K562 (cell line): ENCODE results near the gene NEUROG1. TPM values are rescaled to one million over a fixed set of nuclear protein-coding genes. Genes with fewer than 3 reads are reported as not detected.

Experiments used
- BRD4 ChIP-seq: fragments of 200-600 bp; sonication (generic); IDR thresholded peaks from 2 replicates; pipeline ENCODE4 v1.6.1; 2017; ENCODE audit warnings: inconsistent platforms
- EP300 ChIP-seq: IDR thresholded peaks from 2 replicates; pipeline ENCODE4 v1.6.1; 2012; ENCODE audit warnings: low read length, improper control_type of control experiment
- ETV5 ChIP-seq: sonication (generic); formaldehyde crosslinking; IDR thresholded peaks from 2 replicates; pipeline ENCODE4 v1.4.0; 2020; ENCODE audit warnings: low read depth, mild to moderate bottlenecking, missing genetic modification reagents
- GATAD2A ChIP-seq: fragments of 450-650 bp; IDR thresholded peaks from 2 replicates; pipeline ENCODE4 v1.6.1; 2017
- HDAC1 ChIP-seq, 2 experiments: fragments of 450-650 bp; IDR thresholded peaks; 2 replicates each; pipeline ENCODE4 v1.6.1; 2016 to 2017; ENCODE audit warnings: inconsistent platforms in 1 of 2, mild to moderate bottlenecking in 1 of 2, moderate library complexity in 1 of 2
- HDAC3 ChIP-seq: fragments of 450-650 bp; IDR thresholded peaks from 2 replicates; pipeline ENCODE4 v1.6.1; 2018; ENCODE audit warnings: borderline replicate concordance, mild to moderate bottlenecking, moderate library complexity; ENCODE audit not compliant: partially characterized antibody
- KLF16 ChIP-seq: IDR thresholded peaks from 2 replicates; pipeline ENCODE4 v1.6.1; 2016; ENCODE audit warnings: antibody characterized with exemption
- MXI1 ChIP-seq: IDR thresholded peaks from 2 replicates; pipeline ENCODE4 v1.6.1; 2011; ENCODE audit warnings: low read depth, mild to moderate bottlenecking, improper control_type of control experiment, low read length
- OTX1 ChIP-seq: fragments of 450-650 bp; formaldehyde crosslinking; IDR thresholded peaks from 2 replicates; pipeline ENCODE4 v1.4.0; 2022; ENCODE audit warnings: mild to moderate bottlenecking
- PHF21A ChIP-seq: fragments of 450-650 bp; IDR thresholded peaks from 2 replicates; pipeline ENCODE4 v1.6.1; 2017; ENCODE audit warnings: low read depth, borderline replicate concordance
- RUNX1 ChIP-seq: sonication (generic); IDR thresholded peaks from 2 replicates; pipeline ENCODE4 v1.6.1; 2016; ENCODE audit warnings: antibody characterized with exemption, low read depth
- TAL1 ChIP-seq: fragments of 450-650 bp; IDR thresholded peaks from 2 replicates; pipeline ENCODE4 v1.6.1; 2016; ENCODE audit warnings: mild to moderate bottlenecking
- TEAD4 ChIP-seq, 2 experiments: sonication (generic) in 1 of 2; formaldehyde crosslinking in 1 of 2; IDR thresholded peaks; 2 replicates each; pipeline versions ENCODE4 v1.6.1 to v1.8.0; 2012 to 2022; ENCODE audit warnings: borderline replicate concordance in 1 of 2, inconsistent platforms in 1 of 2, low read length in 1 of 2, mild to moderate bottlenecking in 1 of 2, missing genetic modification reagents in 1 of 2
- YBX1 ChIP-seq: fragments of 450-650 bp; IDR thresholded peaks from 2 replicates; pipeline ENCODE4 v1.7.1; 2016; ENCODE audit warnings: mild to moderate bottlenecking
- ZKSCAN8 ChIP-seq: fragments of 200-800 bp; sonication (Bioruptor generic); IDR thresholded peaks from 2 replicates; pipeline ENCODE4 v1.6.1; 2016; ENCODE audit warnings: missing genetic modification characterization, missing compliant biosample characterization
- ZNF644 ChIP-seq: fragments of 200-800 bp; sonication (Bioruptor generic); IDR thresholded peaks from 2 replicates; pipeline ENCODE4 v1.6.1; 2016; ENCODE audit warnings: low read depth, missing genetic modification characterization, missing compliant biosample characterization
- ZNF717 ChIP-seq: fragments of 250-450 bp; sonication (Bioruptor Pico); IDR thresholded peaks from 2 replicates; pipeline ENCODE4 v1.5.0; 2021
- ZZZ3 ChIP-seq: fragments of 450-650 bp; IDR thresholded peaks from 2 replicates; pipeline ENCODE4 v1.6.1; 2016; ENCODE audit warnings: antibody characterized with exemption, mild to moderate bottlenecking, moderate library complexity
- polyA plus RNA-seq, 8 experiments: library from polyadenylated mRNA; depleted of rRNA in 4 of 8; stranded (reverse) in 5 of 8; unstranded in 3 of 8; fragments of >200 nt; fragmentation: Nextera tagmentation in 2 of 8; fragmentation: Illumina TruSeq in 1 of 8; extraction: Ambion mirVana in 2 of 8; extraction: Trizol in 1 of 8; gene quantifications; 2 replicates each; pipeline versions ENCODE4 v1.2.1 to v1.2.3, GENCODE V29; 2011 to 2014; ENCODE audit warnings: inconsistent platforms in 1 of 8, missing spikeins in 1 of 8
- total RNA-seq, 7 experiments: library from RNA; depleted of rRNA in 6 of 7; stranded (reverse); fragments of >200 nt in 6 of 7; fragmentation: Illumina TruSeq in 2 of 7; extraction: Trizol in 2 of 7; gene quantifications; 2 replicates each; pipeline versions ENCODE4 v1.2.1 to v1.2.3, GENCODE V29; 2011 to 2021; ENCODE audit warnings: low replicate concordance in 1 of 7
- TF ChIP-seq, protein P1 (sequence below): fragments of 250-450 bp; sonication (Bioruptor Pico); IDR thresholded peaks from 2 replicates; pipeline ENCODE4 v1.5.0; 2021; ENCODE audit warnings: mild to moderate bottlenecking, moderate library complexity
- TF ChIP-seq, protein P2 (sequence below): sonication (generic); formaldehyde crosslinking; IDR thresholded peaks from 2 replicates; pipeline ENCODE4 v1.9.0; 2022; ENCODE audit warnings: mild to moderate bottlenecking, missing genetic modification reagents
- TF ChIP-seq, protein P3 (sequence below), 3 experiments: IDR thresholded peaks in 2 of 3; conservative IDR thresholded peaks in 1 of 3; 2 replicates each; pipeline ENCODE4 v1.5.1; 2011 to 2012; ENCODE audit warnings: low read length in 3 of 3, mild to moderate bottlenecking in 3 of 3, control low read depth in 2 of 3, improper control_type of control experiment in 1 of 3, inconsistent platforms in 1 of 3, low read depth in 1 of 3, mixed read lengths in 1 of 3, moderate library complexity in 1 of 3; ENCODE audit not compliant: insufficient read depth in 2 of 3
- TF ChIP-seq, protein P4 (sequence below): sonication (generic); formaldehyde crosslinking; IDR thresholded peaks from 2 replicates; pipeline ENCODE4 v1.5.0; 2020; ENCODE audit warnings: missing genetic modification reagents

The NEUROG1 gene
- total and polyA plus RNA-seq, 9 of the 15 experiments (the other 6 are each of a cell fraction or from before 2014, with no cell fraction given): not detected

DNA sequence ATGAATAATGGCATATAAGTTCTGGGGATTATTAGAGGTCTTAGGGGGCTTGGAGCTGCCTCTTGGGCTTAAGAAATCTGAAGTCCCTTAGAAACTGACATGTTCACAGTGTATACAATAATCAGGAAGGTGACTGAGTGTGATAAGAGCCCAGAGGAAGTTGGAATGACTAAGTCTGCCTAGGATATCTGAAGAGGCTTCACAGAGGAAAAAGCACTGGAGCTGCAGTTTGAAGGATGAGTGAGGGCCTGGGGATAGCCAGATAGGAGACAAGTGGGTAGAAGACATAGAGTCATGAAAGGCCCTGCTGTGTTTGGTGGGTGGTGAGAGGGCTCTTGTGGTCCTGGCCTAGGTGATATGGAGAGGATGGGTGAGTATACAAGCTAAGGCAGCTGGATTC lies 8.8 kb downstream of the NEUROG1 start (continued):
- TF ChIP-seq HDAC3: no peak
- no peak for TF ChIP-seq HDAC1 (IDR thresholded peaks at IDR 0.05)
- no peak for TF ChIP-seq BRD4
- TF ChIP-seq ZNF644 (tag): no peak
- no peak for TF ChIP-seq ZZZ3
- TF ChIP-seq, protein P1, sequence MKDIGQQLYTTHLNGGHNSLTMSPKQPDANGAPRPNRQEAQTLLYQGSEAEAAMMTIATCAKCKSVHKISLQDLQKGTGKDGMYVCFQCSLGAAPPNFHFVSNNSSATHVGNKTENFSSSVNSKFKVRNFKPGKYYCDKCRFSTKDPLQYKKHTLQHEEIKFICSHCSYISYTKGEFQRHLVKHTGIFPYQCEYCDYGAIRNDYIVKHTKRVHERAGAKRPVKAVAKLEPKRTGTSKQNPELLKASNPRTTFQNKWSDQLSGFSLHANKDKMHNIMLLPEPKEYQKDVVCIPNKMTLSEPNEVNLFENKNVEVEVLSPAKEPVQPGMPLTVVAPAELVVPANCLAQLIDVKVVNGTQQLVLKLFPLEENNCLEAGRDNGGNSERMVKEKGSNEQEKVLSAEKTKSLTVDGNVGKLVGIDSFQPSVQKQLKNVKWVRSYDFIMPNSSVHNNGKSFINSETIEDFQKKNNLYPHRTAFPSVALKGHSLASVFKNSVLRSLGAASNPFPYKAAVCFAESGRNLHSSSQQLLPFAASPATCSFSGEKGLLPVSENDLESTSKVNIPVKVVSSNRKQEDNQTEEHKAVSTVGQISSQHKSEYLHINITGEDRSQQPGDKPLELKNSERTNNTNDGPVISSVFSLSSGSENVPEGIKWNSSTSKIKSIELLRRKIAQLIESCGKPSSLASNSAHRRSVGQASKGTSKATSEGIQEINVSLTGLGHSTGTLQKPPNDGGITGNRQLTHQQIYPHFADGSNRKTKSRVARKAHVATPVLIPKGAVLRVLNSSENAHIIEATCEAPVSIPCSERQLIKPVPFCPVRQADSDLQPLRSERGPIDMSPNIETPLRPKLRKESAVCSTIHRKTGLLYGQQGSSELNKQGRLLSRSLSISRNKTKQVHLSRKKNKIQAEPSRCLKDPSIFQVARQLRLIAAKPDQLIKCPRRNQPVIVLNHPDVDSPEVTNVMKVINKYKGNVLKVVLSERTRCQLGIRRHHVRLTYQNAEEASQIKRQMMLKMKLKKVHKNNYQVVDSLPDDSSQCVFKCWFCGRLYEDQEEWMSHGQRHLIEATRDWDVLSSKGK: no peak
- TF ChIP-seq PHF21A: no peak
- peak; percentile 81; the same call in 1 of the 2 replicates for TF ChIP-seq ZKSCAN8 (CRISPR knock-in tag)
- TF ChIP-seq GATAD2A: no peak
- TF ChIP-seq TAL1: peak; percentile 57
- TF ChIP-seq RUNX1: no peak
- peak; percentile 43; the same call in 1 of the 2 replicates for TF ChIP-seq KLF16
- TF ChIP-seq YBX1: no peak
- TF ChIP-seq, protein P2, sequence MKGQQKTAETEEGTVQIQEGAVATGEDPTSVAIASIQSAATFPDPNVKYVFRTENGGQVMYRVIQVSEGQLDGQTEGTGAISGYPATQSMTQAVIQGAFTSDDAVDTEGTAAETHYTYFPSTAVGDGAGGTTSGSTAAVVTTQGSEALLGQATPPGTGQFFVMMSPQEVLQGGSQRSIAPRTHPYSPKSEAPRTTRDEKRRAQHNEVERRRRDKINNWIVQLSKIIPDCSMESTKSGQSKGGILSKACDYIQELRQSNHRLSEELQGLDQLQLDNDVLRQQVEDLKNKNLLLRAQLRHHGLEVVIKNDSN (CRISPR knock-in tag): no peak
- TF ChIP-seq EP300: peak; percentile 52; the same call in 1 of the 2 replicates
- TF ChIP-seq OTX1 (CRISPR knock-in tag): no peak
- no peak for TF ChIP-seq ZNF717
- TF ChIP-seq ETV5 (CRISPR knock-in tag): 0 out of 2 replicates have a peak, but pooled peaks have one; percentile 46
- no peak for TF ChIP-seq MXI1
- TF ChIP-seq, protein P3, sequence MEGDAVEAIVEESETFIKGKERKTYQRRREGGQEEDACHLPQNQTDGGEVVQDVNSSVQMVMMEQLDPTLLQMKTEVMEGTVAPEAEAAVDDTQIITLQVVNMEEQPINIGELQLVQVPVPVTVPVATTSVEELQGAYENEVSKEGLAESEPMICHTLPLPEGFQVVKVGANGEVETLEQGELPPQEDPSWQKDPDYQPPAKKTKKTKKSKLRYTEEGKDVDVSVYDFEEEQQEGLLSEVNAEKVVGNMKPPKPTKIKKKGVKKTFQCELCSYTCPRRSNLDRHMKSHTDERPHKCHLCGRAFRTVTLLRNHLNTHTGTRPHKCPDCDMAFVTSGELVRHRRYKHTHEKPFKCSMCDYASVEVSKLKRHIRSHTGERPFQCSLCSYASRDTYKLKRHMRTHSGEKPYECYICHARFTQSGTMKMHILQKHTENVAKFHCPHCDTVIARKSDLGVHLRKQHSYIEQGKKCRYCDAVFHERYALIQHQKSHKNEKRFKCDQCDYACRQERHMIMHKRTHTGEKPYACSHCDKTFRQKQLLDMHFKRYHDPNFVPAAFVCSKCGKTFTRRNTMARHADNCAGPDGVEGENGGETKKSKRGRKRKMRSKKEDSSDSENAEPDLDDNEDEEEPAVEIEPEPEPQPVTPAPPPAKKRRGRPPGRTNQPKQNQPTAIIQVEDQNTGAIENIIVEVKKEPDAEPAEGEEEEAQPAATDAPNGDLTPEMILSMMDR (IDR thresholded peaks at IDR 0.05 in 2 of 3, conservative IDR thresholded peaks at IDR 0.05 in 1 of 3; ENCODE audit: insufficient read depth in 2 of 3, low read depth in 1 of 3, low read length in 3 of 3): no peak
- peak; percentile 64; the same call in 1 of the 2 replicates for TF ChIP-seq TEAD4 (IDR thresholded peaks at IDR 0.05; ENCODE audit: low read length)
- TF ChIP-seq TEAD4 (CRISPR knock-in tag; IDR thresholded peaks at IDR 0.05; ENCODE audit: borderline replicate concordance): no peak
- TF ChIP-seq, protein P4, sequence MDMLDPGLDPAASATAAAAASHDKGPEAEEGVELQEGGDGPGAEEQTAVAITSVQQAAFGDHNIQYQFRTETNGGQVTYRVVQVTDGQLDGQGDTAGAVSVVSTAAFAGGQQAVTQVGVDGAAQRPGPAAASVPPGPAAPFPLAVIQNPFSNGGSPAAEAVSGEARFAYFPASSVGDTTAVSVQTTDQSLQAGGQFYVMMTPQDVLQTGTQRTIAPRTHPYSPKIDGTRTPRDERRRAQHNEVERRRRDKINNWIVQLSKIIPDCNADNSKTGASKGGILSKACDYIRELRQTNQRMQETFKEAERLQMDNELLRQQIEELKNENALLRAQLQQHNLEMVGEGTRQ (CRISPR knock-in tag): no peak
